SK-N-MC (cell line): ENCODE results near the gene ZCCHC2.

ENCODE experiments used
- EZH2 ChIP-seq: fragments of 200-600 bp; sonication (generic); IDR thresholded peaks from one replicate; pipeline ENCODE4 v1.6.1; 2017; ENCODE audit warnings: antibody characterized with exemption
- FOXP2 ChIP-seq: optimal IDR thresholded peaks from 2 replicates; pipeline ENCODE3; 2011; ENCODE audit warnings: mild to moderate bottlenecking, moderate library complexity; ENCODE audit not compliant: insufficient read depth; ENCODE audit errors: extremely low read length, control extremely low read depth
- POLR2AphosphoS5 ChIP-seq: IDR thresholded peaks from 2 replicates; pipeline ENCODE4 v1.6.1; 2012; ENCODE audit warnings: mild to moderate bottlenecking, low read depth, low read length, borderline replicate concordance

DNA sequence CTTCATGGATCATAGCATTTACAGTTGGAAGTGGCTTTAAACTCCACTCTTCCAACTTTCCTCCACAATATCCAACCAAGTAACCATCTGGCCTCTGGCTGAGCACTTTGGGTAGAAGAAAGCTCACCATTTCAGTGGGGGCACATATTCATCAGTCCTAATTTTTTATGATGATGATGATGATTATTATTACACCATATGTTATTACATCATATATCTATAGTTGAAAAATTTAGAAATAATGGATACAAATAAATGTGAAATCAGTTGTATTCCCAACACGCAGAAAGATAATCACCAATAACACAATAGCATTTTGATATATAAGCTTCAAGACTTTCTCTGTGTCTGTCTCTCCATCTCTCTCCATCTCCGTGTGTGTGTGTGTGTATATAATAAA lies 26.6 kb upstream of the ZCCHC2 start:
- TF ChIP-seq POLR2AphosphoS5, result no peak
- no peak for TF ChIP-seq EZH2
- TF ChIP-seq FOXP2, result no peak
